ENCODE measurements around the gene KRTAP5-2. TPM values are rescaled to one million over a fixed set of nuclear protein-coding genes. Genes with fewer than 3 reads are reported as not detected.
"Not testable (repeated sequence)": the region's sequence is repeated elsewhere in the genome, so short reads cannot be mapped to it uniquely, and the experiment has no call there.

KRTAP5-2 gene
- total RNA-seq, 2 donors from 2014 or later: not detected

DNA sequence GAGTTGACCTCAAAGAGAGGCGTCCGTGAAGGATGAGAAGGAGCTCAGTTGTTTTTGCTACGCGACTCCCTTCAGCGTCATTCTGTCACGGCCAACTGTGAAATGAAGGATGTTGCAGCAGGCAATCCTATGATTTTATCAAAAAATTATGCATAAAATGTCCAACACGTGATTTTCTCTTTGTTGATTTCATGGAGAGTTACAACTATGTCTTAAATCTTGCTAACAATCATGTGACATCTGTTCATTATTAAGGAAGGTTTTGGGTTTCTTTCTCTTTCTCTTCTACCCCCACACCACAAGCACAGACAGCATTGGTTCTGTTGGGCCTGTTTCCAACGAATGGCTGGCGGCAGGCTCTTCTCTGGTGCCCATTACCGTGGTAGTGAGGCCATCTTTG lies 20.1 kb upstream of the KRTAP5-2 start:
- Mint-ChIP-seq H3K27me3 (peaks cover 28% of the 10 kb centered on the region), H3K36me3 (ENCODE audit: low read depth) (no peaks in the 10 kb centered on the region), H3K27ac (peak overlapping the region; percentile 39), H3K4me1 (peaks cover 10% of the 10 kb centered on the region), H3K4me3 (no peak overlapping the region)
- no peak for DNase-seq
- no peak for ATAC-seq
- no peaks in the 10 kb centered on the region for H3K9me3 ChIP-seq (ENCODE audit: control insufficient read depth, low read length, poor library complexity, severe bottlenecking)

DNA sequence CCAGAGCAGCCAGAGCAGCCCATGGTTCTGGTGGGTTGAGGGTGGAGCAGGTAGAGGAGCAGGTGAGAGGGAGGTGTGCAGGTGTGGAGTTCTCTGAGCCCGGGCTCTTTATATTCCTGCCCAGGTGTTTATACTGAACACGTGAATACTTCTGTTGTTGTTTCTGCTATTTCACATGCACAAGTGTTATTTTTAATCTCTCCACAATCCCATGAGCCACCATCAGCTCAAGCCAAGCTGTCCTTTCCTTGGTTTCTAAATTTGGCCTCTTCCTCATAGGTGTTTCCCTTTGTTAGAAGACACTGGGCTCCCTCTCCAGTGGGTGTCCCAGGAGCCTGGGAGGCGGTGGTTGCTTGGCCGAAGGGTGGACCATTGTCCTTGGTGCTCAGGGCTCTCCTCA lies 10.3 kb upstream of the KRTAP5-2 start, which contains the start of gene KRTAP5-3:
Gene KRTAP5-3, minus strand, starts transcription at position 101 of the 400 bp plus-strand sequence. Its CDS starts 78 bp downstream, at position 23.
- DNase-seq (no peak), ATAC-seq (no peak)
- Mint-ChIP-seq H3K36me3 (ENCODE audit: low read depth) (peaks cover 3% of the 10 kb centered on the region), H3K4me1 (peaks cover 14% of the 10 kb centered on the region), H3K4me3 (no peak within 1 kb of the TSS), H3K27me3 (peaks cover 39% of the 10 kb centered on the region), H3K27ac (no peak within 1 kb of the TSS)
- H3K9me3 ChIP-seq (ENCODE audit: control insufficient read depth, low read length, poor library complexity, severe bottlenecking): no peaks in the 10 kb centered on the region

DNA sequence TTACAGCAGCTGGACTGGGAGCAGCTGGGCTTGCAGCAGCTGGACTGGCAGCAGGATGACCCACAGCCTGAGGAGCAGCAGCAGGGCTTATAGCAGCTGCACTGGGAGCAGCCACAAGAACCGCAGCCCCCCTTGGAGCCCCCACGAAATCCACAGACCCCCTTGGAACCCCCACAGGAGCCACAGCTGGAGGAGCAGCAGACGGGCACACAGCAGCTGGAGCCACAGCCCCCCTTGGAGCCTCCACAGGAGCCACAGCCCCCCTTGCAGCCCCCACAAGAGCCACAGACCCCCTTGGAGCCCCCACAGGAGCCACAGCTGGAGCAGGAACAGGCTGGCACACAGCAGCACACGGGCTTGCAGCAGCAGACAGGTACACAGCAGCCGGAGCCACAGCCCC lies 9.8 kb upstream of the KRTAP5-2 start:
- ATAC-seq; H3K36me3 Mint-ChIP-seq (ENCODE audit: low read depth); H3K4me3 Mint-ChIP-seq; H3K27ac Mint-ChIP-seq; H3K9me3 ChIP-seq (ENCODE audit: control insufficient read depth, low read length, poor library complexity, severe bottlenecking); DNase-seq: not testable (repeated sequence)
- H3K27me3 Mint-ChIP-seq: peaks cover 43% of the 10 kb centered on the region
- H3K4me1 Mint-ChIP-seq: peaks cover 15% of the 10 kb centered on the region

DNA sequence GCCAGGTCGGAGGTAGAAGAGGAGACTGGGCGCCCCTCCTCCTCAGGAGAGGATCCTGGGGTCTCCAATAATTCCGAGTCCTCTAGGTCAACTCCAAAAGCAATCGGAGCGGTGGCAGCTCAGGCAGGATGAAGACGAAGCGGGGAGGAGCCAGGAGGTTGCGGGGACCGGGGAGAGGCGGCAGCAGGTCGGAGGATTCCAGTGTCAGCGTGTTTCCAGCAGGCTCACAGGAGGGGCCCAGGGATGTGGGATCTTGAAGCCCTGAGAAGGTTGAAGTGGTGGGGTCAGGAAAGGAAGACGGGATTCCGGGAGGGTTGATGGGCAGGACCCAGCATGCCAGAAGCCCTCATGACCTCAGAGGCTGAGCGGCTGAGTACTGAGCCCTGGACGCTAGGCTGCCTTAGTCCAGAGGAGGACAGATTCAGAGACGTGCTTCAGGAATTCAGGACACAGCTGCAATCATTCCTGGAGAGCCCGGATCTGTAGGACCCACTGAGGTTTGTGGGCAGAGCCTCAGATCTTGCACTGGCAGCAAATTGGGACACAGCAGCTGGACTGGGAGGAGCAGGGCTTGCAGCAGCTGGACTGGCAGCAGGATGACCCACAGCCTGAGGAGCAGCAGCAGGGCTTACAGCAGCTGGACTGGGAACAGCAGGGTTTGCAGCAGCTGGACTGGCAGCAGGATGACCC lies 9.2 kb upstream of the KRTAP5-2 start:
- DNase-seq; ATAC-seq; H3K36me3 Mint-ChIP-seq (ENCODE audit: low read depth); H3K9me3 ChIP-seq (ENCODE audit: control insufficient read depth, low read length, poor library complexity, severe bottlenecking); H3K4me3 Mint-ChIP-seq; H3K27ac Mint-ChIP-seq: not testable (repeated sequence)
- H3K4me1 Mint-ChIP-seq: peaks cover 15% of the 10 kb centered on the region
- H3K27me3 Mint-ChIP-seq: peaks cover 44% of the 10 kb centered on the region

DNA sequence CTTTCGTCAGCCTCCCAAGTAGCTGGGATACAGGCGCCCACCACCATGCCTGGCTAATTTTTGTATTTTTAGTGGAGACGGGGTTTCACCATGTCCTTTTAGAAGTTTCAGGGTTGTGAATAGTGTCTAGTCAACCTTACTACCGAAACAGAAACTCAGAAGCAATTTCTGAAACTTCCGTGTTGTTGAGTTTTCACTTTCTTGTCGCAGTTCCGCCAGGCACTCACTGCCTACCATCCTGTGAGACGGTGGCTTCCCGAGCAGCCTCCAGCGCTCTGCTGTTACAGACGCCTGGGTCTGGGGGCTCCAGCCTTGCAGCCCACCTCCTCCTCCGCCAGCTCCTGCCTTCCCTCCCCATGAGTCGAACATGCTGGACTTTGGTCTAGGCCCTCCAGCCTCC lies 7.8 kb upstream of the KRTAP5-2 start:
- Mint-ChIP-seq H3K4me3 (peak overlapping the region; percentile 71), H3K27me3 (peaks cover 46% of the 10 kb centered on the region), H3K27ac (peak overlapping the region; percentile 91), H3K4me1 (peaks cover 15% of the 10 kb centered on the region)
- not testable (repeated sequence) for DNase-seq; H3K36me3 Mint-ChIP-seq (ENCODE audit: low read depth); H3K9me3 ChIP-seq (ENCODE audit: control insufficient read depth, low read length, poor library complexity, severe bottlenecking)
- peak; percentile 64 for ATAC-seq

DNA sequence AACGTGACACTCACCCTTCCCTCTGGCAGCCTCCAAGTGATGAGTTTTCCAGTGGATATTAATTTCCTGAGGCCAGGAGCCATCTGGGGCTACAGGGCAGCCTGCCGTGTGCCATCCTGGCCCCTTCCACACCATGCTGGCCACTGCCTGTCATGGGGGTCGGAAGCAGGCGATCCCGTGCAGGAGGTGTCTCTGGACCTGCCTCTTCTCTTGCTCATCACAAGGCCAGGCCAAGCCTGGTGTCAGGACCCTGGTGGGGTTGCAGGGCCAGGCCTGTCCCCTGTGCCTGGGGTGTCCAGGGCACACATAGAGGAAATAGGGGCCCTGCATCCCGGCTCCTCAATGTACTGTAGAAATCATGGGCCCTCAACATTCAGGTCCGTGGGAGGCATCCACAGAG lies 6.6 kb upstream of the KRTAP5-2 start:
- H3K9me3 ChIP-seq (ENCODE audit: control insufficient read depth, low read length, poor library complexity, severe bottlenecking): no peaks in the 10 kb centered on the region
- no peak overlapping the region for H3K27ac Mint-ChIP-seq
- peaks cover 51% of the 10 kb centered on the region for H3K27me3 Mint-ChIP-seq
- H3K4me1 Mint-ChIP-seq: peaks cover 15% of the 10 kb centered on the region
- no peak overlapping the region for H3K4me3 Mint-ChIP-seq
- ATAC-seq: no peak
- no peak for DNase-seq
- H3K36me3 Mint-ChIP-seq (ENCODE audit: low read depth): peaks cover 3% of the 10 kb centered on the region

DNA sequence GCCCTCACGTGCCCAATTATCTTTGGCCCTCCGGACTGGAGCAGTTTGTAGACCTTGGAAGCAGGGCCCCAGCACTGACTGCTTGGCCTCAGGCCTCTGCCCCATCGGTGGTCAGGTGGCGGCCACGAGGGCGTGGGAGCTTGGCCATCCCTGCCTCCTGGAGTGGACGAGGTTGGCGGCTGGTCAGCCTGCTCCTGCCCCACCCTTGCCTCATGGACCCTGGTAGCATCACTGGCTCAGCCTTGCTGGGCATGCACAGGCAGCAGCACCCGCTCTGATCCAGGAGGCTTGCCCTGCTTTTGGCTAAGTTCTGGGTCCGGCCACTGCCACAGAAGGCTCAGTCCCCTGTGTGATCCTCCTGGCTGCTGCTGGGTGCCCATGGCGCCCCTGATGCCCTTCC lies 6.1 kb upstream of the KRTAP5-2 start:
- DNase-seq (no peak), ATAC-seq (no peak)
- H3K9me3 ChIP-seq (ENCODE audit: control insufficient read depth, low read length, poor library complexity, severe bottlenecking): no peaks in the 10 kb centered on the region
- Mint-ChIP-seq H3K4me3 (no peak overlapping the region), H3K27ac (no peak overlapping the region), H3K27me3 (peaks cover 57% of the 10 kb centered on the region), H3K4me1 (peaks cover 15% of the 10 kb centered on the region), H3K36me3 (ENCODE audit: low read depth) (peaks cover 3% of the 10 kb centered on the region)

DNA sequence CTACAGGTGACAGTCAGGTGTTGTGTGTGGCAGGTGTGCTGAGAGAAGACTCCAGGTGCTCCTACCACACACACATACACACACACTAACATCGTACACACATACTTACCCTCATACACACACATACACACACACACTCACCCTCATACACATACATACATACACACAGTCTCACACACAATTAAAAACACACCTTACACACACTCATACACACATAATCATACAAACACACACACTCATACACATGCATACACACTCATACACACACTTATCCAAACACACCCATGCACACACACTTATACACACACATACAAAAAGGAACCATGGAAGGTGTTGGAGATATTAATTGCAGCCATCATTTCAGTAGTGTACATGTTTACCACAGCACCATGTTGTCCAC lies 5.5 kb upstream of the KRTAP5-2 start:
- Mint-ChIP-seq H3K4me3 (no peak overlapping the region), H3K27ac (no peak overlapping the region), H3K36me3 (ENCODE audit: low read depth) (peaks cover 3% of the 10 kb centered on the region), H3K27me3 (peaks cover 59% of the 10 kb centered on the region), H3K4me1 (peaks cover 15% of the 10 kb centered on the region)
- DNase-seq (no peak), ATAC-seq (no peak)
- no peaks in the 10 kb centered on the region for H3K9me3 ChIP-seq (ENCODE audit: control insufficient read depth, low read length, poor library complexity, severe bottlenecking)

DNA sequence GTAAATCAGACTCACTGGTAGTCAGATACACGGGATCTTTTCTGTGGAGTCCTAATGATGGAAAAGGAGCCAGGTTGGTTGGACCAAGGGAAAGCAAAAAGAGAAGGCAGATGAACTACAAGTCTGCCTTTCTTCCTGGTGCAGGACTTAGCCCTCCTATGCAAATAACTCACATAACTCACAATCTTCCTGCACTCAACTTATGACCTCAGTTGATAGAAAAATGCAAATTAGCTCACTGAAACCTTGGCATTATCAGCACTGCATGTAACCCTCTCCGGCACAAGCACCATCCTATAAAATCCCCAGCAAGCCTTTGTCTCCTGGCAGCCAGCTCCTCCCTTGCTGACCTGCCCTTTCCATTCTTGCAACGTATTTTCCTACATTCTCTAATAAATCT lies 3.6 kb upstream of the KRTAP5-2 start:
- H3K27me3 Mint-ChIP-seq: peaks cover 61% of the 10 kb centered on the region
- ATAC-seq; H3K9me3 ChIP-seq (ENCODE audit: control insufficient read depth, low read length, poor library complexity, severe bottlenecking); DNase-seq; H3K4me3 Mint-ChIP-seq; H3K27ac Mint-ChIP-seq; H3K36me3 Mint-ChIP-seq (ENCODE audit: low read depth): not testable (repeated sequence)
- peaks cover 16% of the 10 kb centered on the region for H3K4me1 Mint-ChIP-seq

DNA sequence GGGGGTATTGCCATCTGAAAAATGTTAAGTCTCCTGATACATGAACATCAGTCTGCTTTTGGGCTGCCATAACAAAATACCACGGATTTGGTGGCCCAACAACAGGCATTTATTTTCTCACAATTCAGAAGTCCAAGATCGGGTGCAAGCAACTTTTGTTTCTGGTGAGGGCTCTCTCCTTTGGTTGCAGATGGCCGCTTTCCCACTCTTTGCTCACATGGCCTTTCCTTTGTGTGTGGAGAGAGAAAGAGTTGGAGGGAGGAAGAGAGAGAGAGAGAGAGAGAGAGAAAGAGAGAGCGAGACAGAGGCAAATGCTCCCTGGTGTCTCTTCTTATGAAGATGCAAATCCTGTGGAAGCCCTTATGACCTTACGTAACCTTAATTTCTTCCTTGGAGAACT lies 2.5 kb upstream of the KRTAP5-2 start:
- no peaks in the 10 kb centered on the region for H3K9me3 ChIP-seq (ENCODE audit: control insufficient read depth, low read length, poor library complexity, severe bottlenecking)
- no peak for DNase-seq
- ATAC-seq: no peak
- peaks cover 62% of the 10 kb centered on the region for H3K27me3 Mint-ChIP-seq
- H3K4me3 Mint-ChIP-seq: no peak overlapping the region
- H3K4me1 Mint-ChIP-seq: peaks cover 16% of the 10 kb centered on the region
- no peak overlapping the region for H3K27ac Mint-ChIP-seq
- H3K36me3 Mint-ChIP-seq (ENCODE audit: low read depth): peaks cover 3% of the 10 kb centered on the region

DNA sequence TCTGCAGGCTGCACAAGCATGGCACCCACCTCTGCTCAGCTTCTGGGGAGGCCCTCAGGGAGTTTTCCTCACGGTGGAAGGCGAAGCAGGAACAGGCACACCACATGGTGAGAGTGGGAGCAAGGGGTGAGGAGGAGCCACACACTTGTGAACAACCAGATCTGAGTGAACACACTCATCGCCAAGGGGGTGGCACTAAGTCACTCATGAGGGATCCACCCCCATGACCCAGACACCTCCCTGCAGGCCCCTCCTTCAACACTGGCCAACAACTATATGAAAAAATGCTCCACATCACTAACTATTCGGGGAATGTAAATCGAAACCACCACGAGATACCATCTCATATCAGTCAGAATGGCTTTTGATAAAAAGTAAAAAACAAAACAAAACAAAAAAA lies 722 bp upstream of the KRTAP5-2 start:
- H3K36me3 Mint-ChIP-seq (ENCODE audit: low read depth): peaks cover 5% of the 10 kb centered on the region
- ATAC-seq (no peak), DNase-seq (no peak)
- H3K27ac Mint-ChIP-seq: no peak overlapping the region
- no peak overlapping the region for H3K4me3 Mint-ChIP-seq
- H3K9me3 ChIP-seq (ENCODE audit: control insufficient read depth, low read length, poor library complexity, severe bottlenecking): no peaks in the 10 kb centered on the region
- peaks cover 28% of the 10 kb centered on the region for H3K4me1 Mint-ChIP-seq
- peaks cover 67% of the 10 kb centered on the region for H3K27me3 Mint-ChIP-seq

DNA sequence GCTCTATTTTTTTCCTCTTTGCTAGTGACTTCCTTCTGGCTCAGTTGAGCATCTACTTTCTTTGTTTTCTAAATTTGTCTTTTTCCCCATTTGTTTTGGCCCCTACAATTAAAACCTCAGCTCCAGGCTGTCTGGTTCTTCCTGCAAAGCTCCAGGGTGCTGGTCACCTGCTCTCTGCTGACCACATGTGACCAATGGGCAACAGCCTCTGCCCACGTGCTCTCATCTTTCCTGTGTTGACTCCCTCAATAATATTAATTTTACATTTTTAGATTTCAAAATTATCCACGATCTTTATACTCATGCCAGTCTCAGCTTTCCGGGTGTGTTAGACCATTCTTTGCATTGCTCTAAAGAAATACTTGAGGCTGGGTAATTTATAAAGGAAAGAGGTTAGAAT lies 312 bp upstream of the KRTAP5-2 start:
- H3K36me3 Mint-ChIP-seq (ENCODE audit: low read depth); DNase-seq; ATAC-seq; H3K4me3 Mint-ChIP-seq; H3K27ac Mint-ChIP-seq; H3K9me3 ChIP-seq (ENCODE audit: control insufficient read depth, low read length, poor library complexity, severe bottlenecking): not testable (repeated sequence)
- H3K27me3 Mint-ChIP-seq: peaks cover 62% of the 10 kb centered on the region
- H3K4me1 Mint-ChIP-seq: peaks cover 24% of the 10 kb centered on the region

DNA sequence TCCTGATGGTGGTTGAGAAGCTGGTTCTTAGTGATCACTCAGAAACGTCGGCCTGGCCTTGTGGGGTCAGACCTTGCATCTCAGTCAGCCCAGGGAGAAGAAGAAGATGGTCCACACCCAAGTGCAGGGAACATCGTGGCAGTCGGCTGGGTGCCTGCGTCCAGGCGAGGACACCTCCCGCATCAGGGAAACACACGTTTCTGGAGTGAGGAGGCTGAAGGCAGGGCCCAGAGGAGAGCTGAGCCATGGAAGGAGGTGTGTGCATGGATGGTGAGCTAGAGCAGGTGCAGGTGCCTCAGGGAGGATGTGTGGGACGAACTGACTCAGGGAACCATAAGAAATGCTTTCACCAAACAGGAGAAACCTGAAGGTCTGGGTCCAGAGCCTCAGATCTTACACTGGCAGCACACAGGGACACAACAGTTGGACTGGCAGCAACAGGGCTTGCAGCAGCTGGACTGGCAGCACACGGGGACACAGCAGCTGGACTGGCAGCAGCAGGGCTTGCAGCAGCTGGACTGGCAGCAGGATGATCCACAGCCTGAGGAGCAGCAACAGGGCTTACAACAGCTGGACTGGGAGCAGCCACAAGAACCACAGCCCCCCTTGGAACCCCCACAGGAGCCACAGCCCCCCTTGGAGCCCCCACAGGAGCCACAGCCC lies 632 bp downstream of the KRTAP5-2 start:
- H3K4me1 Mint-ChIP-seq: peaks cover 23% of the 10 kb centered on the region
- H3K4me3 Mint-ChIP-seq: no peak overlapping the region
- ATAC-seq (no peak), DNase-seq (no peak)
- peaks cover 56% of the 10 kb centered on the region for H3K27me3 Mint-ChIP-seq
- H3K36me3 Mint-ChIP-seq (ENCODE audit: low read depth): peaks cover 2% of the 10 kb centered on the region
- H3K27ac Mint-ChIP-seq: no peak overlapping the region
- H3K9me3 ChIP-seq (ENCODE audit: control insufficient read depth, low read length, poor library complexity, severe bottlenecking): no peaks in the 10 kb centered on the region
